ENCODE data around the gene DDX28.

DNA sequence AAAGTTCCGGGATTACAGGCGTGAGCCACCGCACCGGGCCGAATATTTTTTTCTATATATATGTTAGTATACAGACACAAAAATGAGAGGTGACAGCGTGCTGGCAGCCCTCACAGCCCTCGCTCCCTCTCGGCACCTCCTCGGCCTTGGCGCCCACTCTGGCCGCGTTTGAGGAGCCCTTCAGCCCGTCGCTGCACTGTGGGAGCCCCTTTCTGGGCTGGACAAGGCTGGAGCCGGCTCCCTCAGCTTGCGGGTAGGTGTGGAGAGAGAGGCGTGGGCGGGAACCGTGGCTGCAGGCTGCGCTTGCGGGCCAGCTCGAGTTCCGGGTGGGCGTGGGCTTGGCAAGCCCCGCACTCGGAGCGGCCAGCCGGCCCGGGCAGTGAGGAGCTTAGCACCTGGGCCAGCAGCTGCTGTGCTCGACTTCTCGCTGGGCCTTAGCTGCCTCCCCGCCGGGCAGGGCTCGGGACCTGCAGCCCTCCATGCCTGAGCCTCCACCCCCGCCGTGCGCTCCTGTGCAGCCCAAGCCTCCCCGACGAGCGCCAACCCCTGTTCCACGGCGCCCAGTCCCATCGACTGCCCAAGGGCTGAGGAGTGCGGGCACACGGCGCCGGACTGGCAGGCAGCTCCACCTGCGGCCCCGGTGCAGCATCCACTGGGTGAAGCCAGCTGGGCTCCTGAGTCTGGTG, 40.9 kb downstream of the DDX28 start:
- TF ChIP-seq SP1 (IDR thresholded peaks at IDR 0.05; ENCODE audit: low read depth, low read length), result no peak
- TF ChIP-seq SRF (IDR thresholded peaks at IDR 0.05; ENCODE audit: low read depth, low read length), result no peak
- no peak for TF ChIP-seq ATF3 (IDR thresholded peaks at IDR 0.05; ENCODE audit: insufficient read depth, low read depth, low read length)
- TF ChIP-seq TCF12 (IDR thresholded peaks at IDR 0.05; ENCODE audit: low read depth, low read length), result no peak
- no peak for TF ChIP-seq NANOG (IDR thresholded peaks at IDR 0.05; ENCODE audit: insufficient read depth, low read depth, low read length, poor library complexity, severe bottlenecking)
- no peak for TF ChIP-seq RXRA (IDR thresholded peaks at IDR 0.05; ENCODE audit: insufficient read depth, low read depth, low read length)
- TF ChIP-seq, protein P1, sequence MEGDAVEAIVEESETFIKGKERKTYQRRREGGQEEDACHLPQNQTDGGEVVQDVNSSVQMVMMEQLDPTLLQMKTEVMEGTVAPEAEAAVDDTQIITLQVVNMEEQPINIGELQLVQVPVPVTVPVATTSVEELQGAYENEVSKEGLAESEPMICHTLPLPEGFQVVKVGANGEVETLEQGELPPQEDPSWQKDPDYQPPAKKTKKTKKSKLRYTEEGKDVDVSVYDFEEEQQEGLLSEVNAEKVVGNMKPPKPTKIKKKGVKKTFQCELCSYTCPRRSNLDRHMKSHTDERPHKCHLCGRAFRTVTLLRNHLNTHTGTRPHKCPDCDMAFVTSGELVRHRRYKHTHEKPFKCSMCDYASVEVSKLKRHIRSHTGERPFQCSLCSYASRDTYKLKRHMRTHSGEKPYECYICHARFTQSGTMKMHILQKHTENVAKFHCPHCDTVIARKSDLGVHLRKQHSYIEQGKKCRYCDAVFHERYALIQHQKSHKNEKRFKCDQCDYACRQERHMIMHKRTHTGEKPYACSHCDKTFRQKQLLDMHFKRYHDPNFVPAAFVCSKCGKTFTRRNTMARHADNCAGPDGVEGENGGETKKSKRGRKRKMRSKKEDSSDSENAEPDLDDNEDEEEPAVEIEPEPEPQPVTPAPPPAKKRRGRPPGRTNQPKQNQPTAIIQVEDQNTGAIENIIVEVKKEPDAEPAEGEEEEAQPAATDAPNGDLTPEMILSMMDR (IDR thresholded peaks at IDR 0.05; ENCODE audit: control extremely low read depth in 1 of 3, insufficient read depth in 1 of 3, low read depth in 1 of 3, low read length in 3 of 3), result no peak
- TF ChIP-seq PHF8 (conservative IDR thresholded peaks at IDR 0.05; ENCODE audit: low read depth, low read length), result no peak
- no peak for TF ChIP-seq EZH2 (IDR thresholded peaks at IDR 0.05; ENCODE audit: low read depth, low read length, severe bottlenecking)
